HS-27A (cell line): ENCODE results near the gene TECTB.
"Not testable (repeated sequence)": the region's sequence is repeated elsewhere in the genome, so short reads cannot be mapped to it uniquely, and the experiment has no call there.

Experiments used
- DNase-seq: peaks from one replicate; pipeline ENCODE4 v3.0.0-alpha.2; 2012; ENCODE audit warnings: low read depth, missing footprints

Gene TECTB

DNA sequence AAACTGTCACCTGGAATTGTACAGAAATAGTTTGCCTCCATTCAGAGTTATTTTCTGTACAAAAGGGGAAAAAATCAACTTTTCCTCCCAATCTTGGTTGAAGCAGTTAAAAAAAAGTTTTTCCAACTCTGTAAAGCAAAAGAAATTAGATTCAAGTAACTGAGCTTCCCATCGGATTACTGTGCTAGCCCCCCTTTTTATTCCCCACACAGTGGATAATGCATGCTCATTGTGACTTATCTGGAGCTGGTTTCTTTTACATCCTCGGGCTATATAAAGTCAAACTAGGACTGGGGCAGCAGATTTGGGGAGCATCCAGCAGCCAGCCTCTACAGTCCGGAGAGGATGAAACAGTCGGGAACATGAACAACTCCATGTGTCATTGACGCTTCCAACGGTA is at the start of gene TECTB:
Gene TECTB (plus strand): TSS at position 301 of the 400 bp plus-strand sequence. CDS start 335 bp downstream, outside the sequence.
- no peak for DNase-seq

DNA sequence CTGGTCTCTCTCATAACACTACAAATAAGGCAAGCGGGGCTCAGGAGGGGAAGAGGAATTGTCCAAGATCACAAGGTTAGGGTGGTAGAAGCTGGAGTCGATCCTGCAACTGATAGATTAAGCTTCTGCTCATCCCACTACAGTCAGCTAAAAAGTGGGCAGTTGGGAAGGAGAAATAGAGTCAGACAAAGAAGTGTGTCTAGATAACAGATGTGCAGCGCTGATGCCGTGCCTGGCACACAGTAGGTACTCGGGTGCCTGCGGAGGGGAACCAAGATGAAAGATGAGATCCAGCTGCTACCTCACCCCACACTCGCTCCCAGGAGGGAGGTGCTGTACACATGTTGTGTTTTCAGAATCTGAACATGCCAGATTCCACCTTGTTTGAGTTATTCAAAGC is 48.1 kb upstream of the TECTB start:
- DNase-seq: no peak

DNA sequence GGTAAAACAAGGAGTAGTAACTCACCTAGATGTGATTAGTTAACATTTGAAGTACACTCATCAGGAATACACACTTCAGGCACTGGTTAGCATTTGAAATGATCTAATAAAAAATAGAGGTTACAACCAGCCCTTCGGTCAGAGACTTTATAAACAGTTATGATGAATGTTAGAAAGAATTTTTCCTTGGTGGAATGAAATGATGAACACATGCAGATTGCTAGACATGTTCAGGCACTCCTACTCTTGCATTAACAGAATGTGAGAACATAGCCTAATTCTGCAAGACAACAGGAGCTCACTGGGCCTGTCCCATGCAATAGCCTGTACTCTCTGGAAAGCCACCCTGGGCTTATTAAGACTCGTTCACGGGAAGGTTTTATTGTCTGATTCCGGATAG is 47.3 kb upstream of the TECTB start:
- DNase-seq: no peak

DNA sequence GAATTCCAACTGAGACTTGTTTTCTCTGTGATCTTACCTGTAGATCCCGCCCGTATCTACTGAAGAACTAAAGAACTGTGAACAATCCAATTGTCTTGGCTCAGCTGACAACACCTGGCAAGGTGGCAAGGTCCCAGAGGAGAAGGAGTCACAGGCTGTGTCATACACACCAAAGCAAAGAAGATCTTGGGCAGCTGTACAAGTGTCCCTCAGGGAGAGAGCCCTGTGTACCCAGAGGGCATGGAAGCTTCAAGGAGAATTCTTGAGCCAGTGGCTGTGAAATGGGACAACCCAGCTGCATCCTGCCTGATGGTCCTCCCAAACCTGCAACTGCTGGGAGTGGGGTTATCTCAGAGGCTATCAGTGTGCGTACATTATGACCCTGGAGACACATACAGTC is 46.7 kb upstream of the TECTB start:
- no peak for DNase-seq

DNA sequence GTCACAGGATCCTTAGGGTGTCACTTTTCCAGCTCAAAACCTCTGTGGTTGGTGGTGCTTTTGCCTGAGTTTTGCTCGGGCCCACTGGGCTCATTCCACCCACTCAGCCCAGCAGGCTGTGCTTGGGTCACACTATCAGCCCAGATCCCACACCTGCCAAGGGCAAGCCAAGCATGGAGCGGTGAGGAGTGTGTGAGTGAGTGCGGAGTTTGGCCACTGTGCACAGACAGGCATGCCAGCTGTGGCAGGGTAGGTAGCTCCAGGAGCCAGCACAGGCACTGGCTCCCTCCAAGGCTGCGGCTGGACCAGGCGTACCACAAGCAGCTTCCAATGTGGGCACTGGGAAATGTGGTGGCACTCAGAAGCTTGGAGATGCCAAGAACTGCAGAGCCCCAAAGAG is 43.9 kb upstream of the TECTB start:
- DNase-seq: no peak

DNA sequence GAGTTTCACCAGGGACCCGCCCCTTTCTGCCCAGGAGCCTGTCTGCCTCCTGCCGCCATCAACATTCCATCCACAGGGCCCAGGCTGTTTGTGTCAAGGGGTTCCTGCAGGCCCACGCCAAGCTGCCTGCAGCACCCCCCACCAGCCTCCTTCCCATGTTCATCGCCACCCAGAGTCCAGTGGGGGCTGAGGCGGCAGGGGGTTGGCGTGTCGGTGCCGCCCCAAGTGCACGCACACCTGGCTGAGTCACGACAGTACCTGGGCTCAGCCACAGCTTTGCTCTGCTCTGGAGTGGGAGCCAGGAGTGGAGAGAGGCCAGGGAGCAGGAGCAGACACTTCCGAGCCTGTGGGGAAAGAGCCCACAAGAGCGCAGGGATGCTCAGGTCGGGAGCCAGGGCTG is 42.8 kb upstream of the TECTB start:
- DNase-seq: no peak

DNA sequence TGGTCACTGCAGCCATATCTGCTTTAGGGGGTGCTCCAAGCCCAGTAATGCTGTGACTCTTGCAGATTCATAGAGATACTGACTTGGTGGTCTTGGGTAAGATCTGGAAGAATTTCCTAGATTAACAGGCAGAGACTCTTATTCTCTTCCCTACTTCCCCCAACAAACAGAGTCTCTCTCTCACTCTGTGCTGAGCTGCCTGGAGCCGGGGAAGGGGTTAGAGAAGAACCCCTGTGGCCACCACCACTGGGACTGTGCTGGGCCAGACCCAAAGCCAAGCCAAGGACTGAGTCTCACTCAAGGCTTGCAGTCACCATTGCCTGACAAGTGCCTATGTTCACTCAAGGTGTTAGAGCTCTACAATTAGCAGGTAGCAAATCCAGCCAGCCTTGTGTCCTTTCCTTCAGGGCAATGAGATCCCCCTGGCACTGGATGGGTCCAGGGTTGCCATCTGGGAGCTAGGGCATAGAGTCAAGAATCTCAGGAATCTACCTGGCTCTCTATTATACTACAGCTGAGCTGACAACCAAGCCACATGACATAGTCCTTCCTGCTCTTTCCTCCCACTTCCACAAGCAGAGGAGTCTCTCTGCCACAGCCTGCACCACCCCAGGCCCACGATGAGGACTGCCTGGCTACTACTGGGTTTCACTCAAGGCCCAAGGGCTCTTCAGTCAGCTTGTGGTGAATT is 41.4 kb upstream of the TECTB start:
- DNase-seq: no peak

DNA sequence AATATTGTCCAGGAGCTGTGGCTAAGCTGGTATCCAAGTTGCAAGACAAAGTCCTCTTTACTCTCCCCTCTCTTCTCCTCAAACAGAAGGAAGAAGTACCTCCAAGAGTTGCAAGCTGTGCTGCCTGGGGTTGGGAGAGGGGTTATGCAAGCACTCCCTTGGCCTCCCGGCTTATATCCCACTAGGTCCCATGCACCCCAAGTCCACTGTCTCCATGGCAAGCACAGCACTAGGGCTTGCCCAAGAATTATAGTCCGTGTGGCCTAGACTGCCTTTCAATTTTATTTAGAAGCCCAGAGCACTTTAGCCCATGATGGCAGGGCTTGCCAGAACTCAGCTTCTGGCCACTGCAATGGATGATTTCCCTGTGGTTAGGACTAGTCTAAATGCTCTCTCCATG is 40.4 kb upstream of the TECTB start:
- no peak for DNase-seq

DNA sequence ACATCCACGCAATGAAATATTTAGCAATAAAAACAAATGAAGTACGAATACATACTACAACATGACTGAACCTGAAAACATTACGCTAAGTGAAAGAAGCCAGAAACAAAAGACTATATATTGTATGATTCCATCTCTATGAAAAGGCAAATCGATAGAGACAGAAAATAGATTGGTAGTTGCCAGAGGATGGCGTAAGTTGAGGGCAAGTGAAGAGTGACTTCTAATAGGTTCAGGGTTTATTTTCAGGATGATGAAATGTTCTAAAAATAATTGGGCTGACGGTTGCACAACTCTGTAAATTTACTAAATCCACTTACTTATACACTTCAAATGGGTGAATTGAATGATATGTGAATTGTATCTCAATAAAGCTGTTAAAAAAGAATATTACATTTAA is 39.5 kb upstream of the TECTB start:
- DNase-seq: no peak

DNA sequence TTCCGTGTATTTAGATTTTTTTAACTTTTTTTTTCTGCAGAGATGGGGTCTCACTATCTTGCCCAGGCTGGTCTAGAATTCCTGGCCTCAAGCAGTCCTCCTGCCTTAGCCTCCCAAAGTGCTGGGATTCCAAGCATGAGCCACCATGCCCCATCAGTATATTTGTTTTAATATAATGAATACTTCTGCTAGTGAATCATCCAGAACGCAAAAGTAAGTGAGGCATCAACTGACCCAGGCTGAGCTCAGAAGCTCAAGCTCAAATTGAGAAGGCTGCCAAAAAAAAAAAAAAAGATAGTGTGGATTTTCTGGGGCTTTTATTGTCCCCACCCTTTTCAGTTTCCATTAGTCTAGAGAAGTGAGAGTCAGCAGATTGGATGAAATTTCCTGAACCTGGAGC is 39.0 kb upstream of the TECTB start:
- DNase-seq: no peak

DNA sequence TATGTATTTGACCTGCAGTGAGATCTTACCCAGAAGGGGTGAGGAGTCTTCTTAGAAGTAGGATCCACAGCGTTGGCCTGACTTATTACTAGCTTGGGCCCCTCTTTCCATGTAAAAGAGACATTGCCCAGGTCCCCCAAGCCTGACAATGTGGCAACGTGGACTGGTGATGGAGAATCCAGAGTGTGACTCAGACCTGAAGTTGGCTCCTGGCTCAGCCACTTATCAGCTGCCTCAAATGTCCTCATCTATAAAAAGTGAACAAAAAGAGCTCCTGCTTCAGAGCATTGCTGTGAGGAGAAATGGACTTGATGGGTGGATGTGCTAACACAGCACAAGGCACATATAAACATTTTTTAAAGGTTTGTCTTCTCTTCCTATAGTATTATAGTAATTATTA is 35.4 kb upstream of the TECTB start:
- no peak for DNase-seq

DNA sequence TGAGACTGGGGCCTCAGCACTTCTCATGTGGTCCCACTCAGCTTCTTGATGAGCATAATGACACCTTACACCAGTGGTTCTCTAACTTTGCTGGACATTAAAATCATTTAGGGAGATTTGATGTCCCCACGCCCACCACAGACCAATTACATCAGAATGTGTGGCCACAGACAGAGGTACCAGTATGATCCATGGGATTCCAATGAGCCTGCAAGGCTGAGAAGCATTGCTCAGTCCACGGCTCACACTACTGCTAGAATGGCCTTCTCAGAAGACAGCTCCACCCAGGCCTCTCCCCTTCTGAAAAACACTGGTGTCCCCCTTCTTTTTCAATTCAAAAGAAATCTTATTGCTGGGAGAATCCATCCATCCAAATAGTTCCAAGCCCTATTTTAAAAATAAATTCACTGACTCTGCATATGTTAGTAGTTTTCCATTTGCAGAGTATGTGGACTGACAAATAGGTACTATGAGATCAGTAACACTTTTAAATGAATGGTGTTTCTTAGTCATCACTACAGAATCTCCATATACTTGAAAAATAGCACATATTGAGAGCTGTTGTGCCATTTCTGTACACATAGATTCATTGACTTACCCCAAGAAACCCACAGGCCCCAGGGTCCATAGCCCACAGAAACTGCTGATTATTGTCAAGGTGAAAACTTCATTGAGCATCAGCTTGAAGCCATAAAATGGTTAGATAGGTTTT is 34.5 kb upstream of the TECTB start:
- no peak for DNase-seq

DNA sequence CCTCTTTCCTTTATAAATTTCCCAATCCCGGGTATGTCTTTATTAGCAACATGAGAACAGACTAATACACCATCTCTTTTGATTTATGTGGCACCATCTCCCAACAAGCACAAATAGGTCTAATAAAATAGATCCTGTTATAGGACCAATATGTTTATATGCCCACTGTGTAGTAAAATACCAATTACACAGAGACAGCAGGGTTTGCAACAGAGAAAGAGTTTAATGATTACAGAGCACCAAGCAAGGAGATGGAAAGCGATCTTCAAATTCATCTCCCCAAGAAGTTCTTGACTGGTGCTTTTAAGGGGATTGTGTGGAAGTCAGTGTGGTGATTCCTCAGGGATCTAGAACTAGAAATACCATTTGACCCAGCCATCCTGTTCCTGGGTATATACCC is 33.5 kb upstream of the TECTB start:
- no peak for DNase-seq

DNA sequence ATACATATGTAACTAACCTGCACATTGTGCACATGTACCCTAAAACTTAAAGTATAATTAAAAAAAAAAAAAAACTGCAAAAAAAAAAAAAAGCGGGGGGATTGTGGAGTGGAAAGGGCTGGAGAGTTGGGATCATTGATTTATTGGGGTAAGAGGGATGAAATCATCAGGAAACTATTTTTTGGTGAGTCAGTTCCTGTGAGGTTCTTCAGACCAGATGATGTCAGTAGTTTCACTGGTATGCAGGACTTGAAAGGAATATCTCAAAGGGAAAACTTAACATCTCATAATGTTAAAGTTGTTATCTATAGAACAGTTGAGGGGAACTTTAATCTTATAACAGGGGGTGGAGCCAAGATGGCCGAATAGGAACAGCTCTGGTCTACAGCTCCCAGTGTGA is 32.6 kb upstream of the TECTB start:
- DNase-seq: no peak

DNA sequence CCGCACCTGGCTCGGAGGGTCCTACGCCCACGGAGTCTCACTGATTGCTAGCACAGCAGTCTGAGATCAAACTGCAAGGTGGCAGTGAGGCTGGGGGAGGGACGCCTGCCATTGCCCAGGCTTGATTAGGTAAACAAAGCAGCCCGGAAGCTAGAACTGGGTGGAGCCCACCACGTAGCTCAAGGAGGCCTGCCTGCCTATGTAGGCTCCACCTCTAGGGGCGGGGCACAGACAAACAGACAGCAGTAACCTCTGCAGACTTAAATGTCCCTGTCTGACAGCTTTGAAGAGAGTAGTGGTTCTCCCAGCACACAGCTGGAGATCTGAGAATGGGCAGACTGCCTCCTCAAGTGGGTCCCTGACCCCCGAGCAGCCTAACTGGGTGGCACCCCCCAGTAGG is 32.0 kb upstream of the TECTB start:
- not testable (repeated sequence) for DNase-seq

DNA sequence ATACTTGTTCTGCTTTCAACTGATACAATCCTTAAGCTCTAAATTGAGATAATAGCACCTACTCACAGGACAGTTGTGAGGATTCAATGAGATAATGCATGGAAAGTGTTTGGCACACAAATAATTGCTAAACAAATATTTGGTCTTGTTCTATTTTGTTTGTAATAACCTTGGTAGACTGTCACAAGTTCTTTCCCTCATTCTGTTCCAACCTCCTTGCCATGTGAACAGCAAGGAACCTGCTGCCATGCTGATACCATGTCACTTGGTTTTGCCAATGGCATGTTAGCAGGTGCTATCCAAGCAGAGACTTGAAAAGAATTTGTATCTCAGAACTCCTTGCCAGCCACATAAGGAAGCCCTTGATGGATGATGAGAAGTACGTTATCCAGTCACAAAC is 24.8 kb upstream of the TECTB start:
- no peak for DNase-seq

DNA sequence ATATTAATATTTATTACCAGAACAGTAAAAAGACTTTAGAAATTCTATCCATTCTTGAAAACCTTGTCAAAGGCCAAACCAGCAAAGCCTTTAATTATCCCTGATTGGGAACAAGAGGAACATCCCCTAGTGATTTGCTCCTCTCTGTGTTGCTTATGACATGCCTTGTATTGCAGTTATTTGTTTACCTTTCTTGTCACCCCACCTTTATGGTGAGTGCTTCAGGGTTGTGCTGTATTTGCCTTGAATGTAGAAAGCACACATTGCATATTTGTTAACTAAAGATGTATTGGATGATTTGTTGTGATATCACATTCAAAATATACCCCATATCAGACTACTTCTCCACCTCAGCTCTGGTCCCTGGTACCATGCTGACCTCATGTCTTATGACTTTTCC is 23.5 kb upstream of the TECTB start:
- no peak for DNase-seq

DNA sequence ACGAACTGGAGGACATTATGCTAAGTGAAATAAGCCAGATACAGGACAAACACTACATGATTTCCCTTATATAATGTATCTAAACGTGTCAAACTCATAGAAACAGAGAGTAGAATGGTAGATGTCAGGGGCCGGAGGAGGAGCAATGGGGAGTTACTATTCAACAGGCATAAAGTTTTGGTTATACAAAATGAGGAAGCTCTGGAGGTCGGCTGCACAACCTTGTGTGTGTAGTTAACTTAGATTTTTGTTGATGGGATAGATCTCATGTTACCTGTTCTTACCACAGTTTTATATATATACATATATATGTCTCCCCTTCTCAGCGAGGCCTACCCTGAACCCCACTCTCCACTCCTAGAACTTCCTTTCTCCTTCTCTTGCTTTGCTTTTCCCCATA is 22.4 kb upstream of the TECTB start:
- DNase-seq: no peak

DNA sequence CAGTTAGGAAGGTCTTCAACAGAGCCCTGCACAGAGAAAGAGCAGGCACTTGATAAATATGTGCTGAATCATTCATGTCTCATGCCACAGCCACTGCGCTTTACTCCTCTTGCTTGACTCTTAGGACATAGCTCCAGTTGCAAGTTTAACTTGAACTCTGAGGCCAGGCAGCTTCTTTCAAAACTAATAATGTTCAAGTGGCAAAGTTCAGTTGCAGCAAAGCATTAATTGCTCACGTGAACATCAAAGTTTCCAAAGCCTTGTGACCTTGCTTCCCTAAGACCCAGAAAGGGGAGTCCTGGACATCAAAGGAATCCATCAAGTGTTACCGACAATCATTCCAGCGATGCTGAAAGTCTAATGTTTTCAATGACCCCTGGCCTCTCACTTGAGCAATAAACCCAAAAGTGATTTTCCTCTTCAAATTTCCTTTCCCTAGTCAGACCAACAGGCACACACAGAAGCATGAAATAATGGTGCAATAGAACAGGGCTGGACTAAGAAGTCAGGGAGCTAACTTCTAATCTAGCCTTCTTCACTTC is 21.8 kb upstream of the TECTB start:
- DNase-seq: no peak

DNA sequence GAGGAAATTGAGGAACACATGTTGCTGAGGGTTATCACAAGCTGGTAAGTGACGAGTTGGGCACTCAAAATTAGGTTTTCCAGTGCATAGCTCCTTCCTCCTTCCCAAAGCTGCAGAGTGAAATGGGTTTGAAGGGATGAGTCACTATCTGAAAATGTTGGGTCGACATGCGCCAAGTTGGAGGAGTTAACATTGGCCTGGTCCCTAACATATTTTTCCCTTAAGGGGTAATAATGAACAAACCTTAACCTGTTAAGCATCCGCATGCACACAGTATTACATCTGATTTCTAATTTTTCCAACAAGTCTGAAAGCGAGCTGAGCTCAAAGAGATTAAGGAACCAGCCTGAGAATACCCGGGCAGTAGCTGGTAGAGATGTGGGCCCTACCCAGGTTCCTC is 20.7 kb upstream of the TECTB start:
- no peak for DNase-seq

DNA sequence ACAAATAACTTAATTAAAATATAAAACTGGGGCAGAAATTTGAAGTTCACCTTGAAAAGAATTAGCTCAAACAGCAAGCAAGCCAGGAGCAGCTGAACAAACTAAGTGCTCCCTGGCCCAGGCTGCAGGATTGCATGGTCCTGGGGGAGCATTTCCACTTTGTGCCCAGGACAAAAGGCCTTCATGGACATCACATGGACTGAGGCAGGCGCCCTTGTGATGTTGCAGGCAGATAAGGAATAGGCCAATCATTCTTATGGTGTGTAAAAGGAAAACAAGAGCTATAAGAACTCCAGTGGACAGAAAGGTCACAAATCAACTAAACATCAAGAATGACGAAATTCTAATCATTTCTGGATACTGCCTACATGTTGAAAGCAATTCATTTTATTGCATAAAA is 17.5 kb upstream of the TECTB start:
- DNase-seq: no peak

DNA sequence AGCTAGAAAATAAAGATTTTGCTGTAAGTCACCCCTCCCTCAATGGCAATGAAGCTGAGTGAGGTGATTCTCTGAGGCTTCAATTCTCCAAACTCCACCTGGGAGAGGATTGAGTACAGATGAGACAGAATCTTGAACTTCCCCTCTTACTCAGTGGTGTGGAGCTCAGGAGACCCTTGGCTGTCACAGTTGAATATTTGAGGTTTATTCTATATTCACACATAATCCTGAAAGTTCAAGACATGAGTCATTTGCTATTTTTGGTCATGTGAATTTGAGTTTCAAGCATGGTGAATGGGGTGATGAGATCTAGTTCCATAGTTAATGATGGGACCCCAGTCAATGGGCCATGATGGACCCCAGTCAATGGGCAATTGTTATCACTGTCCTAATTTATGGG is 13.9 kb upstream of the TECTB start:
- no peak for DNase-seq

DNA sequence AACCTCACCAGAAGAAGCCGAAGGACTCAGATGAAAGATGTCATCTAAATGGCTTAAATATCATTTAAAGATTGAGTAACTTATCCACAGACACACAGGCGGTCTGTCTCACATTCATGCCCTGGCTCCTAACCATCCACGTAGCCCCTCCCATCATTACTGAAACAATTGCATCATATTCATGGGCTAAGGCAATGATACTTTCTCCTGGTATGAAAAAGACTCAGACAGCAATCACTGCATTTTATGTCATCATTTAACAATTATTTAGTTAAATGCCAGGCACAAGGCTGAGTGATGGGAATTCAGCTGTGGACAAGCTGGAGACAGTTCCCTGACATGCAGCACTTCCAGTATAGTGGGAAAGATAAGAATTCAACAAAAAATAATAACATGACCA is 11.2 kb upstream of the TECTB start:
- no peak for DNase-seq

DNA sequence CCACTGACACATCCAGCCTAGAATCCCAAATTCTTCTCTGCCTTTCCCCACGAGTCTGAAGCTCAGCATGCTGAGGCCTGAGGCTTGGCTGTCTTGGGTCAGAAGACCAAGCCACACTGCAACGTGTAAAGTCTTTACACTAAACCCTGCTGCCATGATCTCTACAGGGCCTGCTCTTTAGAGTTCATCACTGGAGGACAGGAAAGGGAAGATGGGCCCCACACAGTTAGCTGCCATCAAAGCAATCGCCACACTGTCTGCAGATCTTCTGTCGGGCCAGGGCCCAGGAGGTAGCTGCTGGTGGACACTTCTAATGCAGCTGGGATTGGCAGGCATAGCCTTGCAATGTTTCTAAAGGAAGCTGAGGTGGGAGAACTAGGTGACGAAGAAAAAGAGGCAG is 8.4 kb upstream of the TECTB start:
- DNase-seq: no peak
